ENCODE results near the gene VSIG10. TPM values are rescaled to one million over a fixed set of nuclear protein-coding genes. Genes with fewer than 3 reads are reported as not detected.
"Not testable (repeated sequence)": the region's sequence is repeated elsewhere in the genome, so short reads cannot be mapped to it uniquely, and the experiment has no call there.

The VSIG10 gene
- total RNA-seq, 1 experiment from 2014 or later, result 7.7 TPM

- TF ChIP-seq CTCF (conservative IDR thresholded peaks at IDR 0.05; ENCODE audit: low read depth, low read length) (no peak), EZH2 (IDR thresholded peaks at IDR 0.05; ENCODE audit: borderline replicate concordance, low read depth, low read length, poor library complexity, severe bottlenecking) (no peak)
- intact Hi-C loops (cut with micrococcal nuclease; ENCODE audit: unreplicated experiment), result loop anchor here (5.0 kb wide), 1 partner anchor 74 kb away; the partner anchor contains the start of gene WSB2
Measured at GRCh38 chr12:118136559-118137003, 32.8 kb upstream of the VSIG10 start.

DNA sequence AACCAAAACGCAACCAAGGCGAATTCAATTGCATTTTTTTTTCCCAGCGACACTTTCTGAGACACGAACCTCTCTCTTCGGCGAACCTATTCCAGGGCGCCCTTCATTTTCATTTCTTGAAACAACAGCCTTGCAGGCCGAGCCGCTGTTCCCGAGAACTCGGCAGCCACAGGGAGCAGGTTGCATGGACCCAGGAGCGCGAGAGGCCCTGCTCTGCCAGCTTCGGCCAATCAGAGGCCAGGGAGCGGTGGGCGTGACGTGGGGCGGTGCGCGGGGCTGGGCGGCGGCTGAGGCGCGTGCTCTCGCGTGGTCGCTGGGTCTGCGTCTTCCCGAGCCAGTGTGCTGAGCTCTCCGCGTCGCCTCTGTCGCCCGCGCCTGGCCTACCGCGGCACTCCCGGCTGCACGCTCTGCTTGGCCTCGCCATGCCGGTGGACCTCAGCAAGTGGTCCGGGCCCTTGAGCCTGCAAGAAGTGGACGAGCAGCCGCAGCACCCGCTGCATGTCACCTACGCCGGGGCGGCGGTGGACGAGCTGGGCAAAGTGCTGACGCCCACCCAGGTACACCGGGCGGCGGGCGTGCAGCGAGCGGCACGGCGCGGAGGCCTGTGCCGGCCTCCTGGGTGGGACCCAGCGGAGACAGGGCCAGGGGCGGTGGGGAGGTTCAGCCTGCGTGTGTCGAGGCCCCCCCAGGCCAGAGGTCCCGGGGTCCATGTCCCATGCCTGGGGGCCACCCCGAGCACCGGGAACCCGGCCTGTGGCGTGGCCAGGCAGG lies 32.2 kb upstream of the VSIG10 start, which contains the start of gene PEBP1:
Gene PEBP1 (plus strand): TSS at position 337 of the 771 bp plus-strand sequence. CDS start 86 bp downstream, at position 423.
- no peaks in the 10 kb centered on the region for H3K27me3 ChIP-seq (replicated peaks; ENCODE audit: insufficient read depth, low read depth, low read length, poor library complexity)
- peaks cover 31% of the 10 kb centered on the region for H3K36me3 ChIP-seq (ENCODE audit: insufficient read depth, low read length, poor library complexity, severe bottlenecking)
- H3K9me3 ChIP-seq (ENCODE audit: low read depth, low read length, poor library complexity, severe bottlenecking), result no peaks in the 10 kb centered on the region
- peak within 1 kb of the TSS; percentile 97 for H3K4me3 ChIP-seq (ENCODE audit: low read depth, low read length, poor library complexity, severe bottlenecking)
- ChIA-PET POLR2A (ENCODE audit: low non-redundant PET) (no interaction called here), CTCF (interaction anchor here (1.0 kb wide), 1 partner anchor 15 kb away, joined by 5 read pairs; no protein-coding TSS in a partner anchor)
- peak within 1 kb of the TSS; percentile 94 for H3K27ac ChIP-seq (ENCODE audit: low read depth, low read length, poor library complexity, severe bottlenecking)
- DNase-seq (ENCODE audit: low spot score), result peak; percentile 97
- peaks cover 6% of the 10 kb centered on the region for H3K4me1 ChIP-seq (ENCODE audit: insufficient read depth, low read length, poor library complexity, severe bottlenecking)
- no TSS peak for BruUV-seq (replicated peaks)
- intact Hi-C loops (cut with micrococcal nuclease; ENCODE audit: unreplicated experiment), result loop anchor here (5.0 kb wide), 1 partner anchor 74 kb away; the partner anchor contains the start of gene WSB2
- TF ChIP-seq EZH2 (IDR thresholded peaks at IDR 0.05; ENCODE audit: borderline replicate concordance, low read depth, low read length, poor library complexity, severe bottlenecking) (no peak), CTCF (conservative IDR thresholded peaks at IDR 0.05; ENCODE audit: low read depth, low read length) (no peak)

More at GRCh38 chr12:118136559-118137003, 32.8 kb upstream of the VSIG10 start:
- ChIA-PET POLR2A (ENCODE audit: low non-redundant PET) (no interaction called here), CTCF (interaction anchor here (1.0 kb wide), 1 partner anchor 15 kb away, joined by 5 read pairs; no protein-coding TSS in a partner anchor)
- DNase-seq (ENCODE audit: low spot score), result peak; percentile 40
- H3K4me3 ChIP-seq (ENCODE audit: low read depth, low read length, poor library complexity, severe bottlenecking), result peak overlapping the region; percentile 97
- H3K27ac ChIP-seq (ENCODE audit: low read depth, low read length, poor library complexity, severe bottlenecking), result peak overlapping the region; percentile 94
- H3K4me1 ChIP-seq (ENCODE audit: insufficient read depth, low read length, poor library complexity, severe bottlenecking), result peaks cover 6% of the 10 kb centered on the region
- no peaks in the 10 kb centered on the region for H3K27me3 ChIP-seq (replicated peaks; ENCODE audit: insufficient read depth, low read depth, low read length, poor library complexity)
- H3K9me3 ChIP-seq (ENCODE audit: low read depth, low read length, poor library complexity, severe bottlenecking), result no peaks in the 10 kb centered on the region
- H3K36me3 ChIP-seq (ENCODE audit: insufficient read depth, low read length, poor library complexity, severe bottlenecking), result peaks cover 37% of the 10 kb centered on the region
- BruUV-seq (replicated peaks), result no TSS peak

DNA sequence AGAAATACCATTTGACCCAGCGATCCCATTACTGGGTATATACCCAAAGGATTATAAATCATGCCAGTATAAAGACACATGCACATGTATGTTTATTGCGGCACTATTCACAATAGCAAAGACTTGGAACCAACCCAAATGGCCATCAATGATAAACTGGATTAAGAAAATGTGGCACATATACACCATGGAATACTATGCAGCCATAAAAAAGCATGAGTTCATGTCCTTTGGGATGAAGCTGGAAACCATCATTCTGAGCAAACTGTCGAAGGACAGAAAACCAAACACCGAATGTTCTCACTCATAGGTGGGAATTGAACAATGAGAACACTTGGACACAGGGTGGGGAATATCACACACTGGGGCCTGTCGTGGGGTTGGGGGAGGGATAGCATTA lies 25.6 kb upstream of the VSIG10 start:
- H3K36me3 ChIP-seq (ENCODE audit: insufficient read depth, low read length, poor library complexity, severe bottlenecking); intact Hi-C loops (cut with micrococcal nuclease; ENCODE audit: unreplicated experiment); H3K4me3 ChIP-seq (ENCODE audit: low read depth, low read length, poor library complexity, severe bottlenecking); H3K27ac ChIP-seq (ENCODE audit: low read depth, low read length, poor library complexity, severe bottlenecking); DNase-seq (ENCODE audit: low spot score); CTCF ChIA-PET; H3K27me3 ChIP-seq (replicated peaks; ENCODE audit: insufficient read depth, low read depth, low read length, poor library complexity); BruUV-seq (replicated peaks); POLR2A ChIA-PET (ENCODE audit: low non-redundant PET); H3K4me1 ChIP-seq (ENCODE audit: insufficient read depth, low read length, poor library complexity, severe bottlenecking); H3K9me3 ChIP-seq (ENCODE audit: low read depth, low read length, poor library complexity, severe bottlenecking): not testable (repeated sequence)

Measured in A673 (cell line).